GM19328 (cell line): ENCODE measurements around the gene AUNIP.

ENCODE experiments used
- ATAC-seq: cut with Tn5 transposase; IDR thresholded peaks from one replicate; pipeline ENCODE4 v1.9.1; 2021; ENCODE audit warnings: mild to moderate bottlenecking, moderate library complexity; ENCODE audit not compliant: unreplicated experiment

The AUNIP gene

DNA sequence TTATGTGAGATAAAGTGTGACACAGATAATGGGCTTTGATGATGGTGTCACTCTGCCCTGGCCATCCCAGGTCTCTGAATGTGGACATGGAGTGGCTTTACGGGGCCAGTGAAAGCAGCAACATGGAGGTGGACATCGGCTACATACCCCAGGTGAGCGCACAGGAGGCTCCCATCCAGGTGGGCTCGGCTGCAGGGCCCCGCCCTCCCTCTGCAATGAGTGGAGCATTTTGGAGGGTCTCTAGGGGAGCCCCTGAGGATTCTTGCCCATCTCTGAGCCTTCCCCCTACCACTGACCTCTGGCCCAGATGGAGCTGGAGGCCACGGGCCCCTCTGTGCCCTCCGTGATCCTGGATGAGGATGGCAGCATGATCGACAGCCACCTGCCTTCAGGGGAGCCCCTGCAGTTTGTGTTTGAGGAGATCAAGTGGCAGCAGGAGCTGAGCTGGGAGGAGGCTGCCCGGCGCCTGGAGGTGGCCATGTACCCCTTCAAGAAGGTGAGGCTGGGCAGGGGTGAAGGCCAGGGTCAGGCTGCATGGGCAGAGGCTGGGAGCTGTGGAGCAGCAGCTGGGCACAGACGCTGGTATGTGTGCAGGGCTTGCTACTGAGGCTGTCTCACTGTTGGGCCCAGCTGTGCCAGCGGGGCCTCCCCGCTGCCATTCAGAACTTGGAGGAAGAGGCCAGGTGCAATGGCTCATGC is 47.7 kb downstream of the AUNIP start:
- no peak for ATAC-seq

DNA sequence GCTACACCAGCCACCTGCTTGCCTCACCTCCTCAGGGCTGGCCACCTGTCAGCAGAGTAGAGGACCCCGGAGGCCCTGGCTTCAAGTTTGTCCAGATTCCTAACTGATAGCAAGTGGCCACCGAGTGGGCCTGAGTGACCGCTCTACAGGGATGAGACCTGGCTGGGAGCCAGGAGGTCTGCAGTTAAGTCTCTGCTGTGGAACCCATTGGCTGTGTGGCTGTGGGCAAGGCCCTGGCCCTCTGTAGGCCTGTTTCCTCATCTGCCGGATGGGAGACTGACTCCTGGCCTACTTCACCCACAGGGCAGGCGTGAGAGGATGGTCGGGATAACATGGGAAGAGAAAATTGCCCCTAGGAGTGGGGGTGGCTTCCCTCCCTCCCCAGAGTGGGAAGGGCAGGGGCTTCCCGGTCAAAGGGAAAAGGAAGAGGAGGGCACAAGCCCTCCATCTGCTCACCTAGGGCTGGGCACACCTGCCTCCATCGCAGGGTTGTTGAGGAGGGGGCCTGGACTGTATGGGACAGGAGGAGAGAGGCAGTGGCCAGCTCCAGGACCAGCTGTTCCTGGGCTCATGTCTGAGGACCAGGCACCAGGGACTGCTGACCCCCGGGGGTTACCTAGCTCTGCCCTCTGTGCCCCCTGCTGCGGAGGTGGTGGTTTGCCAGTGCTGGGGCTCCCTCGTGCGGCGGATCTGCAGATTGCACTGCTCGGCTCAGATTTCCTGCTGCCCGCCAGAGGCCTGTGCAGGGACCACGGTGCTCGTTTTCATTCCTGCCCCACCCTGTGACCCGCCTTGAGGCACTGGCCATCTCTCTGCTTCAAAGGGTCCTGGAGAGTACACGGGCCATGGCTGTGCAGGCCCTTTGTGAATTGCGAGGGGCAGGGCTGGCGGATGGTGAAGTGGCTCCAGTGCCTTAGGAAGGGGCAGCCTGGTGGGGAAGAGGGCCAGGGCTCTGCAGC is 48.6 kb downstream of the AUNIP start:
- no peak for ATAC-seq

DNA sequence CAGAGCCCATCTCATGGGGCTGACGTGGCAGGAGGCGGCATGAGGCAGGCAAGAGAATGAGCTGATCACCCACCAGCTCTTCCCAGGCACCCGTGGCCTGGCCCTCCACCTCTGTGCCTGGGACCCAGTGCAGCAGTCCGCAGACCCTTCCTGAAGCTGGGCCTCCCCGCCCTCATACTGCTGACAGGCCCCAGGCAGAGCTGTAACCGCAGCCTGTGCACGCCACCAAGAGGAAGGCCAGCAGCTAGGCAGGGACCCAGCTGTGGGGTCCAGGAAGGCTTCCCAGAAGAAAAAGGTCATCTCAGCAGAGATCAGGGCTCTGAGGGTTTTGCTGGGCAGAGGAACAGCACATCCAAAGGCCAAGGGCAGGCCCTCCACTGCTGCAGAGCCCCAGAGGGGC is 49.3 kb downstream of the AUNIP start:
- ATAC-seq = no peak

DNA sequence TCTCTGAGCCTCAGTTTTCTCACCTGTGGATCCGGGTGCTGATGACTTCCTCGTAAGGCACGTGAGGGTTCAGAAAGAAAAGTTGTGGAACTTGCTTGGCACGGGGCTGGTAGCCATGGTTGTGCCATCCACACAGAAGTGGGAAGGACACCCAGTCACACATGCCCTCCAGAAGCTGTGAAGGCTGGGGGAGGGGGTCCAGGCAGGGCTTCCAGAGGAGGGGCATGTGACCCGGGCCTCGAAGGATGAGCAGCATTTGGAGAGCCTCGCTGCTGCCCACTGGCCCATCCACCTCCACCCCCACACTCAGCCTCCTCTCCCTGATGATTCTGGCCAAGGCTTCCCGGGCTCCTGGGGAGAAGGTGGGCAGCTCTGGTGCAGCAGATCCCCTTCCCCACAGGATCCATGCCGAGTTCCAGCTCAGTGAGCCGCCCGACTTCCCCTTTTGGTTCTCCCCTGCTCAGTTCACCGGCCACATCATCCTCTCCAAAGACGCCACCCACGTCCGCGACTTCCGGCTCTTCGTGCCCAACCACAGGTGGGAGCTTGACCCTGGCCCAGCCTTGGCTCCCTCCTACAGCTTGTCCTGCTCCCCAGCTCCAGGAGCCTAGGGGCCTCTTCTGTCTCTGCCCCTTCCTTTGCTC is 49.9 kb downstream of the AUNIP start:
- no peak for ATAC-seq

DNA sequence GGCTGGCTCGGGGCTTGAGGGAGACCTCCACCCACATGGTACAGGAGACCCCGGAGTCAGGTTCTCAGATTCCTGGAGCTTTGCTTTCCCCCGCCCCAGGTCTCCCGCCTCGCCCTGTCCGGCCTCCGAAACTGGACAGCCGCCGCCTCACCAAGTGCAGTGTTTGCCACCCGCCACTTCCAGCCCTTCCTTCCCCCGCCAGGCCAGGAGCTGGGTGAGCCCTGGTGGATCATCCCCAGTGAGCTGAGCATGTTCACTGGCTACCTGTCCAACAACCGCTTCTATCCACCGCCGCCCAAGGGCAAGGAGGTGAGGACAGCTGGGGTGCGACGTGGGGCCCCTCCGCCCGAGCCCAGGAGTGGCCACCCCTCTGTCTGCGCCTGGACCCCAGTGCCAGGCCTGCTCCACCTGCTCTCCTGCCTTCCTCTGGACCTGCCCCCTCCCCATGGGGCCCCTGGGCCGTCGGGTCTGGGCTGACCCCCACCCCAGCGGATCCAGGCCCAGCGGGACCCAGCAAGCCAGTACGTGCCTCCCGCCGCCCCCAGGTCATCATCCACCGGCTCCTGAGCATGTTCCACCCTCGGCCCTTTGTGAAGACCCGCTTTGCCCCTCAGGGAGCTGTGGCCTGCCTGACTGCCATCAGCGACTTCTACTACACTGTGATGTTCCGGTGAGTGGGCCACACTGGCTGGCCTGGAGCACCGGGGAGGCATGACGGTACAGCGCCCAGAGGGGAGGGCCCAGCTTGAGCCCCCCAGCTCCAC is 50.6 kb downstream of the AUNIP start:
- ATAC-seq = no peak

DNA sequence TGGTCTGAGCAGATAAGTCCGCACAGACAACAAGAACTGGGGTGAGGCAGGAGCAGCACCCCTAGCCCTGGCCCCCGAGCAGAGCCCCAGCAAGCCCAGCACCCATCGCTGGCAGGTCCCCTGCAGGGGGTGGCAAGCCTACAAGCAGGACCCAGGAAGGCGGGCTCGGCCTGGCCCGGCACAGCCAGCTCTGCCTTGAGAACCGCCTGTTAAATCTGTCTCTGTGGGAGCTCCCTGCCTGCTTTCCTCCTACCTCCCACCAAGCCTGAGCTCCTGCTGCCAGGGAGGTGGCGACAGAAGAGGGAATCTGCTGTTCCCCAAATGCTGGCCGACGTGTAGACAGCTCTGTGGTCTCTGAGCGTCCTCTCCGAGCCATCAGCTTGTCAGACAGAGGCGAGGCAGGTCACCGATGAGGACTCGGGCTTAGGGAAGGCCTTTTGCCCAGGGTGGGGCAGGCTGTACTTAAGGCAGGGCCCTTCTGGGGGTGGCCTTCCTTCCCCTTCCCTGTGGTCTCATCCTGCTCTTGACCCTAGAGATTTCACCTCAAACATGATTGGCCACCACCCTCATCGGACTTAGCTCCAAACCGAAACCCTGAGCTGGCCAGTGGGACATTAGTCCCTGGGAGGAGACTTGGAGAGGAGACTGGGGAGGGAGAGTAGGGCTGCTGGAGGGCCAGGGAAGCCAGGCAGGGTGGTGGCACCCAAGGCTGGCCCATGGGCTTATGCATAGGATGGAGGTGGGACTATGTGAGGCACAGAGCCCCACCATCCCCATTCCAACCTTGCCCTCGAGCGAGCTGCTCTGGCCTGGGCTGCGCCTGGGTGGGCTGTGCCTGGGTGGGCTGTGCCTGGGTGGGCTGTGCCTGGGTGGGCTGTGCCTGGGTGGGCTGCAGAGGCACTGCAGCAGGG is 51.5 kb downstream of the AUNIP start:
- no peak for ATAC-seq

DNA sequence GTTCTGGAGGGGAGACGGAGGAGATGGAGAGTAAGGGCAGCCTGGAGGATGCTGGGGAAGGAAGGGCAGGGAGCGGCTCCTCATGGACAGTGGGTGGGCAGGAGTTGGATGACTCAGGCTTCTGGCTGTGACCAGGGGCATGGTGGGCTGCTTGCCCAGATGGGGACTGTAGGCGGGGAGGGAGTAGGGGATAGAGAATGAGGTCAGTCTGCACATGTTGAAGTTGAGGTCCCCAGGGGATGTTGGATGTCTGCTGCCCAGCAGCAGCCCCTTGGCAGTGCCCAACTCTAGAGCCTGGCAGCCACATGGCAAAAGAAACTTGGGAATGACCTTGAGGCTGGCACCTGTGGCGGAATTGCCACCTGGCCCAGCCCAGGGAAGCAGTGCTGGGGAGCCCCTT is 52.8 kb downstream of the AUNIP start:
- ATAC-seq = no peak

DNA sequence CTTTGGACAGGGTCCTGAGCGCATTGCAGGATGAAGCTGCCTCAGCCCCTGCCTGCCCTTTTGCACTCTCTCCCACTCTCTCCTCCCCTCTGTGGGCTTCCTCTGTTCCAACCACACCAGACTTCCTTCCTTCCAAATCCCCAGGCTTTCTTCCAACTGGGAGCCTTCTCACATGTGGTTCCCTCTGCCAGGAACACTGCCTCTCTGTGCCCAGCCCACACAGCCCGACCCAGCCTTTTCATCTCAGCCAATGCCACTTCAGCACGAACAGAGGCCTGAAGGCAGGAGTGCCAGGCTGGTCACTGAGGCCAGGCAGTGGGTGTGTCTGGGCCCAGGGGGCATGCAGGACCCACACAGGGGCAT is 53.4 kb downstream of the AUNIP start:
- no peak for ATAC-seq

DNA sequence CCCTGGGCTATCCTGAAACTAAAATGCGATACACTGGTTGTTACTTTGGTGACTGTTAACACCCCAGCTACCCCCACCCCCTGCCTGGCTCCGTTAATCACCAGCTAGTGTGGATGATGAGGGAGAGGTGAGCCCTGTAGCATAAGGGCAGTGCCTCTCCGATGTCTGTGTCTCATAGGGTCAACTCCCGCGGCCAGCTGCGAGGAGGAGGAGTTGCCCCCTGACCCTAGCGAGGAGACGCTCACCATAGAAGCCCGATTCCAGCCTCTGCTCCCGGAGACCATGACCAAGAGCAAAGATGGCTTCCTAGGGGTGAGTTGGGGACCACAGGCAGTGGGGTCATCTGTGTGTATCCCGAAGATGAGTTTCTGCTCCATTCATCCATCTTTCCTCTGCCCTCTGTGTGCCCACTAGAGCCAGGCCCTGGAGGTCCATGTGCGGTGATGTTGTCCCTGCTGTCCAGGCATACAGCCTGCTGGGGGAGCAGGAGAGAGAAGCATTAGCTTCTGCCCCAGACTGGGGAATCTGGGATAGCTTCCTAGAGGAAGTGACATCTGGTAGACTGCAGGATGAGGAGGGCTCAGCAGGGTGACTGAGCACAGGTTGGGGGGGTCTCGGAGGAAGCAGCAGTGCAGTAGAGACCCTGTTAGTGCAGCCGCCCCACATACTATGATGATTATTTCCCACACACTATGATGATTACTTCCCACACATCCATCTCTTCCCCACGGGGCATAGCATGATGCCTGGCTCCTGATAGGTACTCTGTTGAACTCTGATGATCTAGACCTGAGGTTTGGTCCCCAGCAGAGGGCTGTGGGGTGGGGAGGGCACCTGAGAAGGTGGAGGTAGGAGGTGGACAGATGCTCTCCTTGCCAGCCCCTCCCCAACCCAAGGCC is 54.0 kb downstream of the AUNIP start:
- ATAC-seq = no peak

DNA sequence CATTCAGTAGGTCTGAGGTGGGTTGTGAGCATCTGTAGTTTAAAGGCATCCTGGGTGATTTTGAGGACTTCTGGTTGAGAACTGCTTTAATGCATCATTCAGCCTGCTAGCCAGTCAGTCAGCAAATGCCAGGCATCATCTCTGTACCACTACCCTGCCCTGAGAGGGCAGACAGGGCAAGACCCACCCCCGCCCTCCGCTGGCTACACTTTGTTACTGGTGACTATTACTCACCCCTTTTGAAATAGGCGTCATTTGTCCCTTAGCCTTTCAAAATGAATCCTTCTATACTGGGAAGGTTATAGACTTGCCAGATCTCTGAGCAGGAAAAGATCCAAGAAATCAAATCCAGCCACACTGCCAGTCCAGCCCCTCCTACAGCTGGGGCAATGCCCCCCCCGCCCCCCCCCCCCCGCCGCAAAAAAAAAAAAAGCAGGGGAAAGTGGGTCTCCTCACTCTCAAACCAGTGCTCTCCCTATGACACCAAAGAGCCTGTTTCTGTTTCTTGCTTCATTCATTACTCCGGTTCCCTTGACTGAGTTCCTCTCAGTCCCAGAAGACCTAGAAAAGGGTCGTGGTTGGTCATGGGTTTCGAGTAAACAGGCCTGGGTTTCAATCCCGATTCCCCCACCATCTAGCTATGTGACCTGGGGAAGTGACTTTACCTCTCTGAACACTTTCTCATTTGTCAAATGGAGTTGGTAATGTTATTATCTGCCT is 54.9 kb downstream of the AUNIP start:
- ATAC-seq = no peak

DNA sequence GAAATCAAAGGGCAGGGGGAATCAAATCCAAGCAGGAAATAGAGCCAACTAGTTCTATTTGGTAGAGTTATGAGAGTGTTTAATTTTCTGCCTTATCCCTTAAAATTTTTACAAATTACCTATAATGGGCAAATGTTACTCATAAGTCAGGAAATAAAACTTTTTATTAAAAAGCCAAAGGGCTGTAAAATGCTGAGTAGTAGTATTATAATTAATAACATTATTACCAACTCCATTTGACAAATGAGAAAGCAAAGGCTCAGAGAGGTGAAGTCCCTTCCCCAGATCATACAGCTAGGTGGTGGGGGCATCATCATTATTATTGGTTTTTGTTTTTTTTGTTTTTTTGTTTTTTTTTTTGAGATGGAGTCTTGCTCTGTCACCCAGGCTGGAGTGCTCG is 55.9 kb downstream of the AUNIP start:
- ATAC-seq = no peak

DNA sequence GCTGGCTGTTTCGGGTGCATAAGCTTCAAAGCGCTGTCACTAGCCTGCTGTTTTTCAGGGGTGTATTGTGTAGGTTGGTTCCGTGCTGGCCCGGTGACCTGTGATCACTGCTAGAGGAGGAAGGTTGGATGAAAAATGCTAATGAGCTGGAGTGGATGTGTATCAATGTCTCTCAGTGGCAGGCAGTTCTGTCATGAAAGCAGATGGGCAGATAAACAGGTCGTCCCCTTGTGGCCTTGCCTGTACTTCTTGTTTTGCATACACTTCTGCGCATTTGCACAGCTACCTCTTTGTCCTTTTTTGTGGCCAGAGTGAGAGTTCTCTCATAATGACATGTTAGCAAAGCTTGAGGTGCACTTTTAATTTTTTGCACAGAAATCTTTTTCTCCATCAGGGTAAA is 56.3 kb downstream of the AUNIP start:
- ATAC-seq = no peak

DNA sequence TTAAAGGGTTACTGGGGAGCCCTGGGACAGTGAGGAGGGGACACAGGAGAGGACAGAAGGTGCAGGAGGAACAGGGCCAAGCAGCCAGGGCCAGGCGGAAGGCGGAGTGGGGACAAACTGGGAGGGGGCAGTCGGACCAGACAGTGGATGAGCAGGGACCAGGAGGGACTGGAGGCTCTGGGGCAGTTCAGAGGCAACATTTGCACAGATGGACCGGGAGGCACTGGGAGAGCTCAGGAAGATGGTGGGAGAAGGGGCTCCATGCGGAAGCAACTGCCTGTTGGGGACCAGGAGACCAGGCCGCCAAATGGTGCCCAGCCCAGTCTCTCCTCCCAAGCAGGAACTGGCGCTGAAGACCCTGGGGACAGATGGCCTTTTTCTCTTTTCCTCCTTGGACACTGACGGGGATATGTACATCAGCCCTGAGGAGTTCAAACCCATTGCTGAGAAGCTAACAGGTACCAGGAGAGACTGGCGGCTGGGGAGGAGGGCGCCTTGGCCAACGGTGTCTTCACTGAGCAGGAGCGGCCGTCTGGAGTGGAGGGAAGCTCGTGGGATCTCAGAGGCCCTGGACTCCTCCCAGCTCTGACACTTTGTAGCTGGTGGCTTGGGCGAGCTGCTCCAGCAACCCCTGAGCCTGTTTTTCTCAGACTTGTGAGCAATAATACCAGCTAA is 58.4 kb downstream of the AUNIP start:
- no peak for ATAC-seq

DNA sequence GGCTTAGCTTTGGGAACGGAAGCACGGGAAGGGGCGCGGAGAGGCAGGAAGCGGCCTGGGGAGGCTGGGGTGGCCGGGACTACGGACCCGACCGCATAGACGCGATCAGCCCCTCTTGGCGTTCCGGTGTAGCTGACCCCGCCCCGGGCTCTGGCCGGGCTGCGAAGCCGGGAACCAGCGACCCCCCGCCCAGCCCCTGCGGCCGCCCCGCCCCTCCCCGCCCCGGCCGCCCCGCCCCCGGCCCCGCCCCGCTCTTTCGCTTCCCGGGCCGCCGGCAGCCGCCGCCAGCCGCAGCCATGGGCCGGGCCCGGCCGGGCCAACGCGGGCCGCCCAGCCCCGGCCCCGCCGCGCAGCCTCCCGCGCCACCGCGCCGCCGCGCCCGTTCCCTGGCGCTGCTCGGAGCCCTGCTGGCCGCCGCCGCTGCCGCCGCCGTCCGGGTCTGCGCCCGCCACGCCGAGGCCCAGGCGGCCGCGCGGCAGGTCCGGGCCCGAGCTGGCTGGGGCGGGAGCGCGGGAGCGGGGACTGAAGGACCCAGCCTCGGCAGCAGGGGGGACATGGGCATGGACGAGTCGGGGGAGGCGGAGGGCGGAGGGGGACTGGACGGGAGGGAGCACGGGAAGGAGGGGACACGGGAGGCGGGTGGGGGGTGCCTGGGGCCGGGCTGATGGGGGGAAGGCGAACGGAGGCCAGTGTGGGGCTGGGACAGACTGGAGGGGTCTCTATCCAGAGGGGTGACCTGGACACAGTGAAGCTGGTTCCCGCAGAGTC is 59.1 kb downstream of the AUNIP start, which contains the start of gene SELENON:
Gene SELENON, plus strand, starts transcription at position 259 of the 768 bp plus-strand sequence. Its CDS starts 38 bp downstream, at position 297.
- ATAC-seq = no peak

DNA sequence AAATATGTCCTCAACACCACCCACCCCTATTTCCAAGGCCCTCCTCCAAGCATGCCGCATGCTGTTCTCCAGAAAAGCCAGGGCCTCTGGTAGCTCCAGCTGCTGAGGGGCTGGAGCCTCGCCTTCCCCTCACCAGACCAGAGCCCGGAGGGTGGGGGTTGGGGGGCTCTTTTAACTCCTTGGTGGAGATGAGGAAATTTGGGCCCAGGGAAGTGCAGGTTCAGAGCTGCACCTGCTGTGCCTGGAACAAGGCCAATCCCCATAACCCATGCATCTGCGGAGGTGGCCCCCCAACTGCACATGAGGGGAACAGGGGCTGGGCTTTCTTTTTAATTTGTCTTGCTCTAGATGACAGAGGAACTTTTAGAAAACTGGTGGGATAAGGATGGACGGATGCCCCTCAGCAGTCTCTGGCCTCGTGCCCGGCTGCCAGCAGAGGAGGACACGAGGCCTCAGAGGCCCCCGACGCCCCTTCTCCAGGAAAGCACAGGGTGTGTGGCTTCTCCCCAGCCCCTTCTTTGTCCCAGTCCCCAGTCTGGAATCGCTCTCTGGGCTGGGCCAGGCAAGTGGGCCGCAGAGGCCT is 59.8 kb downstream of the AUNIP start:
- ATAC-seq = no peak

DNA sequence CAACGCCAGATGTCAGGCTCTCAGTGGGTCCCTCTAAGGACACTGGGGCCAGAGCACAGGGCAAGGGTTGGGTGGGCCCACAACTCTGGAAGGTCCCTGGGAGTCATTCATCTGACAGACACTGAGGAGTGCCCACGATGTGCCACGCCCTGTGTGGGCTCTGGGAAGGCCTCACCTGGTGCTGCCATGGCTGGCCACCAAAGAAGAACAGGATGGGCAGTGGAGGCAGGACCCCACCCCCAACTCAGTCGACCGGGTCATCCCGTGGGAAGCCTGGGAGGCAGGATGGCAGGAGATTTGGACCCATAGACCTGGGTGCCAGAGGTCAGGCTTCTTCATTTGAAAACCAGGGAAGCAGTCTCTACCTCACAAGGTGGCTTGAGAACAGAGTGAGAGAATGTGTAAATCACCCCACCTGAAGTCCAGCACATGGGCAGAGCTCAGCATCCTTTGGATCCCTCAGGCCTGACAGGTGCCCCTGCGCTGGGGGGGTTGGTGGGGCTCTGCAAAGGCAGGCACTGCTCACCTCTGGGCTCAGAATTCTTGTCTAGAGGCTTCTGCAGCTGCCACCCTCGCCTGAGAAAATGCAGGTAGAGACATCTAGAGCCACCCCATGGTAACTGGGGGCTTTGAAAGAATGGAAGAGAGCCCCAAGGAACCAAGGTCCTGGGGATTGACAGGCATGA is 60.4 kb downstream of the AUNIP start:
- ATAC-seq = no peak
